Neural crest cell (in vitro differentiated cells): ENCODE data around the gene MAP9. TPM values are rescaled to one million over a fixed set of nuclear protein-coding genes. Genes with fewer than 3 reads are reported as not detected.

Source experiments
- DNase-seq: peaks from one replicate; pipeline ENCODE4 v3.0.0; 2021; ENCODE audit warnings: low read depth, mixed read lengths, low spot score
- H3K27ac Mint-ChIP-seq: one replicate; pipeline ENCODE4 v1.8.0; 2021; ENCODE audit warnings: mild to moderate bottlenecking, mixed read lengths; ENCODE audit not compliant: unreplicated experiment
- H3K27me3 Mint-ChIP-seq: 2 replicates; pipeline ENCODE4 v1.8.0; 2021; ENCODE audit warnings: low read depth, mild to moderate bottlenecking, mixed read lengths
- H3K36me3 Mint-ChIP-seq: 2 replicates; pipeline ENCODE4 v1.8.0; 2021; ENCODE audit warnings: low read depth, mild to moderate bottlenecking, mixed read lengths
- H3K4me1 Mint-ChIP-seq: 2 replicates; pipeline ENCODE4 v1.8.0; 2021; ENCODE audit warnings: mixed read lengths
- H3K4me3 Mint-ChIP-seq: one replicate; pipeline ENCODE4 v1.8.0; 2021; ENCODE audit warnings: mild to moderate bottlenecking, mixed read lengths
- H3K9me3 Mint-ChIP-seq: 2 replicates; pipeline ENCODE4 v1.8.0; 2021; ENCODE audit warnings: mixed read lengths
- total RNA-seq: library from RNA; stranded (reverse); gene quantifications from 2 replicates; pipeline ENCODE4 v1.2.1, GENCODE V29; 2021
- TF ChIP-seq, protein P1 (sequence below): fragments of 200-600 bp; sonication (generic); conservative IDR thresholded peaks from 2 replicates; pipeline ENCODE4 v1.5.0; 2021; ENCODE audit warnings: antibody characterized with exemption, mild to moderate bottlenecking

MAP9 gene
- total RNA-seq, 1 donor from 2014 or later, result 15.8 TPM

DNA sequence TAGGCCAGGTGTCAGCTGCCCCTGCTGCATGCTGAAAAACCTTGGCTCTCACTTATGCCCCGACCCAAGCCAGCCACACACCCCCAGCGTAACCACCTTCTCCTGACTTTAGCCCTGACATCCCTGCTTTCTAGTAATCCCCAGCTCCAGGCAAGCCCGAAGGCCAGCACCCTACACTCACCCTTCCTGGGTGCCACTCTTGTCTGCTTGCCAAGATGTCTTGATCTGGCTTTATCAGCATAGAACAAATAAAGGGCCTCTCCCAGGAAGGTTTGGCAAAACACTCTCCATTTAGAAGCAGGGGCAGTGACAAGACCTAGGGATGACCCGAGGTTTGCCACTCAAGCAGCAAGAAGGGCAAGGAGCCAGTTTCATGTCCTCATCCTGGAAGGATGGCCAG is 6.8 kb upstream of the MAP9 start:
- TF ChIP-seq, protein P1, sequence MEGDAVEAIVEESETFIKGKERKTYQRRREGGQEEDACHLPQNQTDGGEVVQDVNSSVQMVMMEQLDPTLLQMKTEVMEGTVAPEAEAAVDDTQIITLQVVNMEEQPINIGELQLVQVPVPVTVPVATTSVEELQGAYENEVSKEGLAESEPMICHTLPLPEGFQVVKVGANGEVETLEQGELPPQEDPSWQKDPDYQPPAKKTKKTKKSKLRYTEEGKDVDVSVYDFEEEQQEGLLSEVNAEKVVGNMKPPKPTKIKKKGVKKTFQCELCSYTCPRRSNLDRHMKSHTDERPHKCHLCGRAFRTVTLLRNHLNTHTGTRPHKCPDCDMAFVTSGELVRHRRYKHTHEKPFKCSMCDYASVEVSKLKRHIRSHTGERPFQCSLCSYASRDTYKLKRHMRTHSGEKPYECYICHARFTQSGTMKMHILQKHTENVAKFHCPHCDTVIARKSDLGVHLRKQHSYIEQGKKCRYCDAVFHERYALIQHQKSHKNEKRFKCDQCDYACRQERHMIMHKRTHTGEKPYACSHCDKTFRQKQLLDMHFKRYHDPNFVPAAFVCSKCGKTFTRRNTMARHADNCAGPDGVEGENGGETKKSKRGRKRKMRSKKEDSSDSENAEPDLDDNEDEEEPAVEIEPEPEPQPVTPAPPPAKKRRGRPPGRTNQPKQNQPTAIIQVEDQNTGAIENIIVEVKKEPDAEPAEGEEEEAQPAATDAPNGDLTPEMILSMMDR, result no peak
- no peaks in the 10 kb centered on the region for H3K9me3 Mint-ChIP-seq
- H3K36me3 Mint-ChIP-seq, result no peaks in the 10 kb centered on the region
- no peak for DNase-seq
- H3K4me1 Mint-ChIP-seq, result no peaks in the 10 kb centered on the region
- peaks cover 41% of the 10 kb centered on the region for H3K27me3 Mint-ChIP-seq
- H3K27ac Mint-ChIP-seq, result no peak overlapping the region
- H3K4me3 Mint-ChIP-seq, result no peak overlapping the region

DNA sequence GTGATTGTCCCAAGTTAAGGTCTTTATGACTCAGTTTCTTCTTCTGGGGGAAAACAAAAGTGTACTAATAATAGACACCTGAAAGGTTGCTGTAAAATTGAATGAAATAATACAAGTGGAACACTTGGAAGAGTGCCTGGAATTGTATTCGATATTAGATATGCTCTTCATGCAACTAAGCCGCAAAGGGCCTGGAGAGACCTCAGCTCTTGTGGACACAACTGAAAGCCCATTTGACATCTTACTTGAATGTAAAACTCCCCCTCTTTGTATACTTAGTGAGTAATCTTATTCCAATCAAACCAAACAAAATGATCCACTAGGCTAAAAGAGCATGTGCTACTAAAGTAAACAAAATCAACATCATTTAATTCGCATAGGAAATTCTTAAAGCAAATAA is 511 bp upstream of the MAP9 start:
- peaks cover 19% of the 10 kb centered on the region for H3K4me1 Mint-ChIP-seq
- DNase-seq, result no peak
- H3K4me3 Mint-ChIP-seq, result peak overlapping the region; percentile 91
- no peak overlapping the region for H3K27ac Mint-ChIP-seq
- TF ChIP-seq, protein P1, result no peak
- H3K36me3 Mint-ChIP-seq, result peaks cover 3% of the 10 kb centered on the region
- H3K9me3 Mint-ChIP-seq, result peaks cover 10% of the 10 kb centered on the region
- peaks cover 37% of the 10 kb centered on the region for H3K27me3 Mint-ChIP-seq

DNA sequence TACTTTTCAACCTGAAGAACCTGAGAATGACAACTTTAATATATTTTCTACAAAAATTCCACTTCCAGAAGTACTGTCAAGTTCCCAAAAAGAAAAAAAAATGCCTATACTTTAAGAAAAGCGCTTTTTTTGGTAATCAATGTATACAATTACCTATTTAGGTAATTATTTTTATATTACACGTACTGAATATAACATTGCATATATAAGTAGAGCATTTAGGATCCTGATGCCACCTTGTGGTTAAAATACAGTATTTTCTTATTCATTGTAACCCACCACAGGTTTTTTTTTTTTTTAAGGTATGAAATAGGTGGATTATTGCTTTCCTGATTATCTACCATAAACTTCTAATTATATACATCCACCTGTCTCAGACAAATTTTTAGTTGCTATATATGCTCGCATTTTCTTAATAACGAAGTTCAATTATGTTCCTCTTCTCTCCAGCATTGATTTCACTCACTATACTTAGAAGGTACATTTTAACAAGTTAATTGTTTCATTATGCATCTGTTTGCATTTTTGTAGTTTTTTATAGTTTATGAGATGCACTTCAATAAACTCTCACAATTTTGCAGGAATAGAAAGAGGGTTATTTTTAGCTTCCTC is 5.2 kb downstream of the MAP9 start:
- Mint-ChIP-seq H3K27ac (no peak overlapping the region), H3K9me3 (no peaks in the 10 kb centered on the region), H3K36me3 (peaks cover 7% of the 10 kb centered on the region), H3K4me3 (peak overlapping the region; percentile 10), H3K4me1 (peaks cover 13% of the 10 kb centered on the region), H3K27me3 (no peaks in the 10 kb centered on the region)
- DNase-seq, result no peak
- TF ChIP-seq, protein P1, result peak; percentile 79

DNA sequence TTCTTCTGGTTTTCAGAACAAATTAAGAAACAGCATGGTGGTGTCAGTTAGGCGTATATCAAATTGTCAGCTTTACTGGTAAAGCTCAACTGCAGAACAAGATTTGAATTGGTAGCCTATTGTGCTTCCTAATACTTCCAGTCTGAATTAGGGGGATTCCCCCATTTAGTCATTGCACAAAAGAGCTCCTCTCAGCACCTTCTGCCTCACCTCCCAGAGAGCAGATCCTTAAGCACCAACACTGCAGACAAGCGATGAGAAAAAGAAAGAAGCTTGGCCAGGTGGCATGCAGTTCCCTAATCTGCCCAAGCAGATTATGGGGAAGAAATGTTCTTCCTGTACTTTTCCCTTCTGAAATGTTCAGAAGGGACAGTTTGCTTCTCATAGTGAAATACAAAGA is 9.2 kb downstream of the MAP9 start:
- Mint-ChIP-seq H3K4me1 (no peaks in the 10 kb centered on the region), H3K9me3 (no peaks in the 10 kb centered on the region), H3K4me3 (no peak overlapping the region), H3K27me3 (no peaks in the 10 kb centered on the region), H3K36me3 (peaks cover 14% of the 10 kb centered on the region), H3K27ac (no peak overlapping the region)
- TF ChIP-seq, protein P1, result no peak
- no peak for DNase-seq

DNA sequence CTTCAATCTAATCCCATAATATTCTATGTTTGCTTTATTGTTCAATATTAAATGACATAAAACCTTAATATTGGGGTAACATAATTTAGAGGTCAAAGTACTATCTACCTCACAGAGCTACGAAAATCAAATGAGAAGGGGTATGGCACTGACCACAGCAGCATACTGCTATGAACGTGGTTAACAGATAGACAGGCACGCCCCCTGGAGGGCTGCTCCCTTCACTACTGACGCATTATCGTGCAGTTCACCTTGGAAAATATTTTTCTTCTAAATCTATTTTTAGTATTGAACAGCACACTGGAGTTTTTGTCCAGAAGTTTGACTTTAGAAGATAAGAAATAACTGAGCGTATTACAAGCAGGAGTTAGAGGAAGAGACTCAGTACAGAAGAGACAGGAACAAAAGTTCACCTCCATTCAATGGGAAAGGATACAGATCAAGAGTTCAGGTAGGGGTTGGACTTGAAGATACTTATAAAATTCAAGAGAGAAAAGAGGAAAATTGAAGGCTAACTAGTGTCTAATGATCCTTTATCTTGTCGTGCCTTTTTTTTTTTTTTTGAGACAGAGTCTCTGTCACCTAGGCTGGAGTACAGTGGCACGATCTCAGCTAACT is 22.7 kb downstream of the MAP9 start:
- Mint-ChIP-seq H3K36me3 (no peaks in the 10 kb centered on the region), H3K27ac (no peak overlapping the region), H3K4me3 (no peak overlapping the region), H3K27me3 (no peaks in the 10 kb centered on the region), H3K9me3 (no peaks in the 10 kb centered on the region), H3K4me1 (no peaks in the 10 kb centered on the region)
- DNase-seq, result peak; percentile 66
- TF ChIP-seq, protein P1, result peak; percentile 91
